Erythroblast (primary cell): Measurements from ENCODE around the gene EFCC1.

Source experiments
- GATA1 ChIP-seq: IDR thresholded peaks from 2 replicates; pipeline ENCODE4 v1.6.1; 2011; ENCODE audit warnings: low read depth, mild to moderate bottlenecking, control low read depth, low read length, moderate library complexity
- POLR2A ChIP-seq: IDR thresholded peaks from 2 replicates; pipeline ENCODE4 v1.6.1; 2011; ENCODE audit warnings: mild to moderate bottlenecking, low read length

DNA sequence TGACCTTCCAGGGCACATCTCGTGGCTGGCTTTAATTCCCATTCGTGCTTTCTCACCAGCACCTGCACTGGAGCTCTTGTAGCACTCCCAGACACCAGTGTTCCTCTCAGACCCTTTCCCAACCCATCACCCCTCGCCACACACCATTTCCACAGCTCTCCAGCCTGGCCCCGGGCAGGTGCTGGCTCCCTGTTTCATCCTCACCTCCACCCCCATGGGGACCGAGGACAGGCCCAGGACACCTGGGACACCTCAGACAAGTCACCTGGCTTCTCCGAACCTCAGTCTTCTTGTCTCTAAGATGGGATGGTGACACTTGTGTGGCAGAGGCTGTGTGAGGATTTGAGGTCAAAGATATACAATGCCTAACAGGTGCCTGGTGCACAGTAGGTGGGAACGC lies 32.0 kb downstream of the EFCC1 start:
- TF ChIP-seq POLR2A = no peak
- TF ChIP-seq GATA1 = no peak
